Rectal smooth muscle tissue (tissue), 1 donor: Measurements from ENCODE around the gene CEACAM18.
"Not testable (repeated sequence)": the region's sequence is repeated elsewhere in the genome, so short reads cannot be mapped to it uniquely, and the experiment has no call there.

Source experiments
- H3K27ac ChIP-seq: one replicate; pipeline ENCODE4 v1.7.0; 2013; ENCODE audit warnings: low read depth, low read length, inconsistent platforms
- H3K27me3 ChIP-seq: one replicate; pipeline ENCODE4 v1.7.0; 2013; ENCODE audit warnings: low read length; ENCODE audit not compliant: control insufficient read depth, insufficient read depth
- H3K36me3 ChIP-seq: one replicate; pipeline ENCODE4 v1.7.0; 2013; ENCODE audit warnings: low read length; ENCODE audit not compliant: control insufficient read depth, insufficient read depth
- H3K4me1 ChIP-seq: one replicate; pipeline ENCODE4 v1.7.0; 2013; ENCODE audit warnings: low read length; ENCODE audit not compliant: control insufficient read depth, insufficient read depth
- H3K4me3 ChIP-seq: one replicate; pipeline ENCODE4 v1.7.0; 2013; ENCODE audit warnings: low read length
- H3K9ac ChIP-seq: one replicate; pipeline ENCODE4 v1.7.0; 2013; ENCODE audit warnings: low read length

Gene CEACAM18

GRCh38 chr19:51478381-51479234, at the start of gene CEACAM18:
CEACAM18 (plus strand) TSS chr19:51478539.
- no peaks in the 10 kb centered on the region for H3K4me1 ChIP-seq
- no peak within 1 kb of the TSS for H3K9ac ChIP-seq
- no peaks in the 10 kb centered on the region for H3K36me3 ChIP-seq
- H3K27ac ChIP-seq, result no peak within 1 kb of the TSS
- H3K4me3 ChIP-seq, result no peak within 1 kb of the TSS
- peaks cover 3% of the 10 kb centered on the region for H3K27me3 ChIP-seq

- H3K27me3 ChIP-seq, result no peaks in the 10 kb centered on the region
Measured at GRCh38 chr19:51430221-51430620, 48.1 kb upstream of the CEACAM18 start.

GRCh38 chr19:51431124-51431523, 47.2 kb upstream of the CEACAM18 start:
- H3K4me3 ChIP-seq, result no peak overlapping the region
- no peaks in the 10 kb centered on the region for H3K36me3 ChIP-seq
- no peak overlapping the region for H3K9ac ChIP-seq
- H3K4me1 ChIP-seq, result no peaks in the 10 kb centered on the region
- peaks cover under 1% of the 10 kb centered on the region for H3K27me3 ChIP-seq
- no peak overlapping the region for H3K27ac ChIP-seq

More at GRCh38 chr19:51430221-51430620, 48.1 kb upstream of the CEACAM18 start:
- Histone ChIP-seq H3K27ac (no peak overlapping the region), H3K9ac (no peak overlapping the region), H3K4me1 (no peaks in the 10 kb centered on the region), H3K36me3 (no peaks in the 10 kb centered on the region), H3K4me3 (no peak overlapping the region)

- H3K4me1 ChIP-seq, result no peaks in the 10 kb centered on the region
- peaks cover 3% of the 10 kb centered on the region for H3K27me3 ChIP-seq
- H3K36me3 ChIP-seq, result no peaks in the 10 kb centered on the region
- H3K4me3 ChIP-seq, result no peak overlapping the region
- H3K9ac ChIP-seq, result no peak overlapping the region
- no peak overlapping the region for H3K27ac ChIP-seq
Measured at GRCh38 chr19:51433043-51433442, 45.3 kb upstream of the CEACAM18 start.

- Histone ChIP-seq H3K36me3 (no peaks in the 10 kb centered on the region), H3K4me3 (no peak overlapping the region), H3K27ac (no peak overlapping the region), H3K9ac (no peak overlapping the region), H3K27me3 (peaks cover 3% of the 10 kb centered on the region), H3K4me1 (no peaks in the 10 kb centered on the region)
Measured at GRCh38 chr19:51434456-51434855, 43.9 kb upstream of the CEACAM18 start.

- no peak overlapping the region for H3K27ac ChIP-seq
- no peaks in the 10 kb centered on the region for H3K36me3 ChIP-seq
- no peak overlapping the region for H3K9ac ChIP-seq
- H3K27me3 ChIP-seq, result peaks cover 3% of the 10 kb centered on the region
- no peaks in the 10 kb centered on the region for H3K4me1 ChIP-seq
- no peak overlapping the region for H3K4me3 ChIP-seq
Measured at GRCh38 chr19:51439021-51439465, 39.3 kb upstream of the CEACAM18 start.

- peaks cover 3% of the 10 kb centered on the region for H3K27me3 ChIP-seq
Measured at GRCh38 chr19:51440052-51440451, 38.3 kb upstream of the CEACAM18 start.

GRCh38 chr19:51440846-51441409, 37.4 kb upstream of the CEACAM18 start:
- no peaks in the 10 kb centered on the region for H3K36me3 ChIP-seq
- H3K27ac ChIP-seq, result no peak overlapping the region
- no peak overlapping the region for H3K4me3 ChIP-seq
- H3K27me3 ChIP-seq, result peaks cover 3% of the 10 kb centered on the region
- no peak overlapping the region for H3K9ac ChIP-seq
- H3K4me1 ChIP-seq, result no peaks in the 10 kb centered on the region

More at GRCh38 chr19:51440052-51440451, 38.3 kb upstream of the CEACAM18 start:
- Histone ChIP-seq H3K9ac (no peak overlapping the region), H3K4me1 (no peaks in the 10 kb centered on the region), H3K4me3 (no peak overlapping the region), H3K27ac (no peak overlapping the region), H3K36me3 (no peaks in the 10 kb centered on the region)

GRCh38 chr19:51441410-51442390, 36.6 kb upstream of the CEACAM18 start:
- Histone ChIP-seq H3K9ac (no peak overlapping the region), H3K36me3 (no peaks in the 10 kb centered on the region), H3K27me3 (no peaks in the 10 kb centered on the region), H3K4me1 (no peaks in the 10 kb centered on the region), H3K4me3 (no peak overlapping the region), H3K27ac (no peak overlapping the region)

GRCh38 chr19:51447510-51447909, 30.8 kb upstream of the CEACAM18 start:
- not testable (repeated sequence) for H3K4me1 ChIP-seq, H3K27ac ChIP-seq, H3K4me3 ChIP-seq, H3K36me3 ChIP-seq, H3K9ac ChIP-seq, H3K27me3 ChIP-seq

- Histone ChIP-seq H3K27ac (no peak overlapping the region), H3K9ac (no peak overlapping the region), H3K4me3 (no peak overlapping the region), H3K36me3 (no peaks in the 10 kb centered on the region), H3K4me1 (no peaks in the 10 kb centered on the region), H3K27me3 (no peaks in the 10 kb centered on the region)
Measured at GRCh38 chr19:51448011-51448410, 30.3 kb upstream of the CEACAM18 start.

- Histone ChIP-seq H3K4me3 (no peak overlapping the region), H3K27ac (no peak overlapping the region), H3K9ac (no peak overlapping the region), H3K27me3 (no peaks in the 10 kb centered on the region), H3K4me1 (no peaks in the 10 kb centered on the region), H3K36me3 (no peaks in the 10 kb centered on the region)
Measured at GRCh38 chr19:51448411-51449016, 29.8 kb upstream of the CEACAM18 start.
